ENCODE results near the gene CD164L2.

- TF ChIP-seq, protein P1, sequence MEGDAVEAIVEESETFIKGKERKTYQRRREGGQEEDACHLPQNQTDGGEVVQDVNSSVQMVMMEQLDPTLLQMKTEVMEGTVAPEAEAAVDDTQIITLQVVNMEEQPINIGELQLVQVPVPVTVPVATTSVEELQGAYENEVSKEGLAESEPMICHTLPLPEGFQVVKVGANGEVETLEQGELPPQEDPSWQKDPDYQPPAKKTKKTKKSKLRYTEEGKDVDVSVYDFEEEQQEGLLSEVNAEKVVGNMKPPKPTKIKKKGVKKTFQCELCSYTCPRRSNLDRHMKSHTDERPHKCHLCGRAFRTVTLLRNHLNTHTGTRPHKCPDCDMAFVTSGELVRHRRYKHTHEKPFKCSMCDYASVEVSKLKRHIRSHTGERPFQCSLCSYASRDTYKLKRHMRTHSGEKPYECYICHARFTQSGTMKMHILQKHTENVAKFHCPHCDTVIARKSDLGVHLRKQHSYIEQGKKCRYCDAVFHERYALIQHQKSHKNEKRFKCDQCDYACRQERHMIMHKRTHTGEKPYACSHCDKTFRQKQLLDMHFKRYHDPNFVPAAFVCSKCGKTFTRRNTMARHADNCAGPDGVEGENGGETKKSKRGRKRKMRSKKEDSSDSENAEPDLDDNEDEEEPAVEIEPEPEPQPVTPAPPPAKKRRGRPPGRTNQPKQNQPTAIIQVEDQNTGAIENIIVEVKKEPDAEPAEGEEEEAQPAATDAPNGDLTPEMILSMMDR (IDR thresholded peaks at IDR 0.05): no peak
- no peak for TF ChIP-seq POLR2A (IDR thresholded peaks at IDR 0.05)
Measured at GRCh38 chr1:27358038-27358927, 24.9 kb downstream of the CD164L2 start.

Measured in thyroid gland (tissue), 4 donors.